A549 (cell line): ENCODE measurements around the gene TBCC. TPM values are rescaled to one million over a fixed set of nuclear protein-coding genes. Genes with fewer than 3 reads are reported as not detected.
A peak's percentile ranks its signal among the peaks of the same experiment; 100 is the strongest.

ENCODE experiments used
- ATAC-seq, 2 experiments: fragments of 200-7000 bp in 1 of 2; fragments of >200 bp in 1 of 2; cut with Nextera tagmentation in 1 of 2; cut with Tn5 transposase in 1 of 2; 3 replicates each; pipeline versions ENCODE4 v1.8.0 to v1.9.1; 2018 to 2020; ENCODE audit warnings: mild to moderate bottlenecking in 1 of 2, moderate library complexity in 1 of 2
- CTCF ChIA-PET: fragments of 300-600 bp; sonication (Branson Sonifier 250); formaldehyde crosslinking; extraction: SDS; loops from one replicate; lab custom pipeline; 2021; ENCODE audit warnings: antibody characterized with exemption, inconsistent platforms; lab: Yijun Ruan, JAX
- POLR2A ChIA-PET: fragments of 350-600 bp; formaldehyde crosslinking; extraction: SDS; loops from one replicate; lab custom pipeline; 2021; ENCODE audit warnings: antibody characterized with exemption, inconsistent platforms; lab: Yijun Ruan, JAX
- DNase-seq, 2 experiments: peaks; one replicate each; pipeline versions ENCODE4 v3.0.0 to v3.0.0-alpha.2; 2011 to 2016; ENCODE audit warnings: low read depth in 1 of 2, low spot score in 1 of 2
- FAIRE-seq: peaks from 2 replicates; lab custom pipeline; 2011; peaks lifted over from hg19 to GRCh38; lab: Jason Lieb, UNC
- H3K27ac ChIP-seq, 2 experiments: fragments of >200 bp; sonication (Bioruptor Twin); formaldehyde crosslinking; 3 replicates each; pipeline ENCODE4 v1.5.1; 2016 to 2017
- H3K4me1 ChIP-seq: fragments of >200 bp; sonication (Bioruptor Twin); formaldehyde crosslinking; 3 replicates; pipeline ENCODE4 v1.6.1; 2016
- H3K4me2 ChIP-seq: fragments of >200 bp; sonication (Bioruptor Twin); formaldehyde crosslinking; 3 replicates; pipeline ENCODE4 v1.6.1; 2016
- H3K4me3 ChIP-seq: fragments of >200 bp; sonication (Bioruptor Twin); formaldehyde crosslinking; 3 replicates; pipeline ENCODE4 v1.5.1; 2016
- H3K9me3 ChIP-seq: fragments of >200 bp; sonication (Bioruptor Twin); formaldehyde crosslinking; 3 replicates; pipeline ENCODE4 v1.6.1; 2016
- BCL3 ChIP-seq: fragments of >200 bp; sonication (Bioruptor Twin); formaldehyde crosslinking; IDR thresholded peaks from 3 replicates; pipeline ENCODE4 v1.6.1; 2016
- CBX8 ChIP-seq: fragments of 200-600 bp; sonication (generic); IDR thresholded peaks from 2 replicates; pipeline ENCODE4 v1.6.1; 2016
- CHD2 ChIP-seq: fragments of 150-350 bp; IDR thresholded peaks from 2 replicates; pipeline ENCODE4 v1.6.1; 2014; ENCODE audit warnings: low read length; ENCODE audit not compliant: partially characterized antibody
- EHF ChIP-seq: fragments of 250-450 bp; sonication (Bioruptor Pico); IDR thresholded peaks from 2 replicates; pipeline ENCODE4 v1.5.0; 2020; ENCODE audit warnings: mild to moderate bottlenecking
- EHMT2 ChIP-seq: fragments of 200-600 bp; sonication (generic); IDR thresholded peaks from 2 replicates; pipeline ENCODE4 v1.6.1; 2016; ENCODE audit warnings: antibody characterized with exemption, low read depth, mild to moderate bottlenecking, moderate library complexity
- EP300 ChIP-seq, 2 experiments: fragments of >200 bp; sonication (Bioruptor Twin); formaldehyde crosslinking; IDR thresholded peaks; 2 replicates in 1 of 2; 3 replicates in 1 of 2; pipeline ENCODE4 v1.6.1; 2016 to 2017
- FOSL2 ChIP-seq, 2 experiments: fragments of 450-650 bp in 1 of 2; fragments of >200 bp in 1 of 2; sonication (Bioruptor Twin) in 1 of 2; formaldehyde crosslinking; IDR thresholded peaks; 2 replicates each; pipeline versions ENCODE4 v1.5.0 to v1.6.1; 2016 to 2020; ENCODE audit warnings: mild to moderate bottlenecking in 1 of 2, moderate library complexity in 1 of 2
- GATA3 ChIP-seq: IDR thresholded peaks from 2 replicates; pipeline ENCODE4 v1.6.1; 2012; ENCODE audit warnings: borderline replicate concordance
- HEYL ChIP-seq: fragments of 250-450 bp; sonication (Bioruptor Pico); IDR thresholded peaks from 2 replicates; pipeline ENCODE4 v1.8.0; 2021; ENCODE audit warnings: mild to moderate bottlenecking, moderate library complexity
- HMGXB4 ChIP-seq: fragments of 250-450 bp; sonication (Bioruptor Pico); IDR thresholded peaks from 2 replicates; pipeline ENCODE4 v1.5.0; 2021; ENCODE audit warnings: mild to moderate bottlenecking, moderate library complexity, borderline replicate concordance
- HOXA7 ChIP-seq: fragments of 250-450 bp; sonication (Bioruptor Pico); IDR thresholded peaks from 2 replicates; pipeline ENCODE4 v1.5.0; 2020; ENCODE audit warnings: mild to moderate bottlenecking, moderate library complexity
- JUN ChIP-seq, 2 experiments: fragments of >200 bp; sonication (Bioruptor Twin); formaldehyde crosslinking; IDR thresholded peaks; 2 replicates in 1 of 2; 3 replicates in 1 of 2; pipeline ENCODE4 v1.6.1; 2016 to 2017
- JUNB ChIP-seq: fragments of >200 bp; sonication (Bioruptor Twin); formaldehyde crosslinking; IDR thresholded peaks from 2 replicates; pipeline ENCODE4 v1.6.1; 2016
- KDM1A ChIP-seq: fragments of 200-600 bp; sonication (generic); IDR thresholded peaks from 2 replicates; pipeline ENCODE4 v1.6.1; 2016; ENCODE audit warnings: low read depth, mild to moderate bottlenecking
- MAFK ChIP-seq: fragments of 450-650 bp; IDR thresholded peaks from 2 replicates; pipeline ENCODE4 v1.6.1; 2014; ENCODE audit not compliant: partially characterized antibody
- MYC ChIP-seq: IDR thresholded peaks from 2 replicates; pipeline ENCODE4 v1.6.1; 2012; ENCODE audit warnings: mild to moderate bottlenecking, inconsistent platforms, low read length, improper control_type of control experiment, borderline replicate concordance
- PHF8 ChIP-seq: fragments of 200-600 bp; sonication (generic); IDR thresholded peaks from 2 replicates; pipeline ENCODE4 v1.6.1; 2016; ENCODE audit warnings: low read depth, mild to moderate bottlenecking, antibody characterized with exemption, moderate library complexity, borderline replicate concordance
- POLR2A ChIP-seq: IDR thresholded peaks from 2 replicates; pipeline ENCODE4 v1.6.1; 2012; ENCODE audit warnings: mild to moderate bottlenecking, low read length
- POLR2AphosphoS2 ChIP-seq: conservative IDR thresholded peaks from 2 replicates; pipeline ENCODE4 v1.6.1; 2012; ENCODE audit warnings: low read length, improper control_type of control experiment, inconsistent platforms
- RAD21 ChIP-seq, 2 experiments: fragments of >200 bp in 1 of 2; sonication (Bioruptor Twin) in 1 of 2; formaldehyde crosslinking in 1 of 2; IDR thresholded peaks in 1 of 2; conservative IDR thresholded peaks in 1 of 2; 2 replicates in 1 of 2; 3 replicates in 1 of 2; pipeline ENCODE4 v1.6.1; 2012 to 2018; ENCODE audit warnings: inconsistent platforms in 1 of 2
- RARB ChIP-seq: fragments of 250-450 bp; sonication (Bioruptor Pico); IDR thresholded peaks from 2 replicates; pipeline ENCODE4 v1.8.0; 2021; ENCODE audit warnings: mild to moderate bottlenecking, moderate library complexity
- RCOR1 ChIP-seq: fragments of 150-350 bp; IDR thresholded peaks from 2 replicates; pipeline ENCODE4 v1.6.1; 2014; ENCODE audit warnings: antibody characterized with exemption, low read length, low read depth
- SMC3 ChIP-seq: fragments of >200 bp; sonication (Bioruptor Twin); formaldehyde crosslinking; IDR thresholded peaks from 3 replicates; pipeline ENCODE4 v1.6.1; 2018; ENCODE audit warnings: inconsistent platforms
- TFCP2L1 ChIP-seq: fragments of 250-450 bp; sonication (Bioruptor Pico); IDR thresholded peaks from 2 replicates; pipeline ENCODE4 v1.5.0; 2021; ENCODE audit warnings: mild to moderate bottlenecking
- ZFP36 ChIP-seq: fragments of 450-650 bp; IDR thresholded peaks from 2 replicates; pipeline ENCODE4 v1.6.1; 2014; ENCODE audit warnings: borderline replicate concordance; ENCODE audit not compliant: partially characterized antibody
- ZNF302 ChIP-seq: fragments of 250-450 bp; sonication (Bioruptor Pico); IDR thresholded peaks from 2 replicates; pipeline ENCODE4 v1.9.0; 2021; ENCODE audit warnings: inconsistent platforms, mild to moderate bottlenecking, moderate library complexity
- ZSCAN20 ChIP-seq: fragments of 250-450 bp; sonication (Bioruptor Pico); IDR thresholded peaks from 2 replicates; pipeline ENCODE4 v1.8.0; 2022; ENCODE audit warnings: mild to moderate bottlenecking, moderate library complexity
- WGBS: methylation state at CpG from one replicate; pipeline ENCODE4 v1.1.6; 2017; ENCODE audit errors: missing lambda C conversion rate; 5-methylcytosine and 5-hydroxymethylcytosine counted together
- polyA plus RNA-seq, 4 experiments: library from polyadenylated mRNA; depleted of rRNA in 3 of 4; stranded (reverse); fragments of >200 nt; fragmentation: RNase III in 1 of 4; extraction: RNeasy Plus Mini Kit Qiagen cat#74134 plus additional on column Dnase treatment in 1 of 4; gene quantifications; 2 replicates in 3 of 4; 3 replicates in 1 of 4; pipeline ENCODE4 v1.2.3, GENCODE V29; 2011 to 2017
- TF ChIP-seq, protein P1 (sequence below): fragments of >200 bp; sonication (Bioruptor Twin); formaldehyde crosslinking; IDR thresholded peaks from 2 replicates; pipeline ENCODE4 v1.6.1; 2016
- TF ChIP-seq, protein P2 (sequence below): fragments of 150-350 bp; IDR thresholded peaks from 2 replicates; pipeline ENCODE4 v1.6.1; 2014; ENCODE audit warnings: low read depth, mild to moderate bottlenecking, low read length

TBCC gene
- polyA plus RNA-seq, 2 of the 4 experiments (the other 2 are of a cell fraction) = 10.2 to 12.4 TPM

DNA sequence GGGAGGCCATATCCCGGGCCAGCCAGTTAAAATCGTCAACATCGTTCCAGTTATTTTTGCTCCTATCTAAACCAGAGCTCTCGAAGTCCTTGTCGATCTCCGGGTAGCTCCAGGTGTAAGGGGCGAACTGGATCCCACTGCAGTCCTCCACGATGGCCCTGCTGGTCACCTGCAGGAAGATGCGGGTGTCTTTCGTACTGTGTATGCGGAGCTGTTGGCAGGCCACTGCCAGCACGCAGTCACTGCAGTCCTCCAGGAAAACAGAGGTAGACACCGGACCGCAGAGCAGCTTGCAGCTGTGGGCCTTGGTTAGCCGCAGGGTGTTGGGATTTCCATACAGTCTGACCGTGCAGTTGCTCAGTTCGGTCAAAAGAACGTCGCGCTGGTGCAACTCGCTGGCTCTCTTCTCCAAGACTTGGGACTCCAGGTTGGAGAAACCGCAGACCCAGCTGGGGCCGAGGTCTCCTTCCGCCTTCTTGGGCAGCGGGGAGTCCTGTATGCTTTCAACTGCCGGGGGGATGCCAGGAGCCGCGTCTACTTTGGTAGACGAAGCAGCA, 742 bp downstream of the TBCC start:
- FAIRE-seq (no peak), DNase-seq (peak; percentile 7 to 14), ATAC-seq (no peak)
- H3K9me3 ChIP-seq = no peaks in the 10 kb centered on the region
- H3K4me2 ChIP-seq = peak overlapping the region; percentile 94
- POLR2A ChIA-PET = interaction anchor here (0.8 to 4.6 kb wide), 5 partner anchors 8 to 181 kb away, joined by 3 to 154 read pairs (median 6); partner anchors contain the start of genes BICRAL and UBR2
- peaks cover 18% of the 10 kb centered on the region for H3K4me1 ChIP-seq
- CTCF ChIA-PET = interaction anchor here (0.9 to 2.1 kb wide), 2 partner anchors 19 to 84 kb away, joined by 6 to 10 read pairs; no protein-coding TSS in a partner anchor
- H3K4me3 ChIP-seq = peak overlapping the region; percentile 73
- H3K27ac ChIP-seq = peak overlapping the region; percentile 78 to 98
- 3% methylated on average over 18 of the region's 29 CpGs for WGBS
- TF ChIP-seq FOSL2 (IDR thresholded peaks at IDR 0.05) (no peak), FOSL2 (CRISPR knock-in tag; IDR thresholded peaks at IDR 0.05) (no peak), RAD21 (conservative IDR thresholded peaks at IDR 0.05 in 1 of 2, IDR thresholded peaks at IDR 0.05 in 1 of 2) (no peak)
- TF ChIP-seq, all 56 proteins: peak for 0

DNA sequence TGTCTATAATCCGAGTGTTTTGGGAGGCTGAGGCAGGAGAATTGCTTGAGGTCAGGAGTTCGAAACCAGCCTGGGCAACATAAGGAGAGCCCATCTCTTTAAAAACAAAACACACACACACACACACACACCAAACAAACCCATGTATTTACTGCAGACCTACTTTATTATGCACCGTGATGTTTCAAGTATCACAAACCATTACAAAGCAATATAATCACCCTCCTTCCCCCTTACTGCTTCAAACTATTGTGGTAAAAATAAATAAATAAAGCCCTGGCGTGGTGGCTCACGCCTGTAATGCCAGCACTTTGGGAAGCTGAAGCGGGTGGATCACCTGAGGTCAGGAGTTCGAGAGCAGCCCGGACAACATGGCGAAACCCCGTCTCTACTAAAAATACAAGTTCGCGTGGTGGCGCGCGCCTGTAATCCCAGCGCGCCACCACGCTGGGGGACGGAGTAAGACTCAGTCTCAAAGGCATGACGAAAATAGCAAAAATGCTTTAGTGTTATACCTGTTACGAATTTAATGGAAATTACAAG, 1.5 kb downstream of the TBCC start:
- no peaks in the 10 kb centered on the region for H3K9me3 ChIP-seq
- ChIA-PET CTCF (interaction anchor here (1.1 kb wide), 1 partner anchor 132 kb away, joined by 3 read pairs; no protein-coding TSS in a partner anchor), POLR2A (interaction anchor here (1.0 to 4.6 kb wide), 2 partner anchors 37 to 48 kb away, joined by 3 to 154 read pairs; partner anchors contain the start of gene BICRAL)
- peak overlapping the region in 1 of 2 experiments; percentile 98; a peak in 2 of 6 replicates for H3K27ac ChIP-seq
- H3K4me3 ChIP-seq = peak overlapping the region; percentile 73
- H3K4me2 ChIP-seq = peak overlapping the region; percentile 94
- H3K4me1 ChIP-seq = peaks cover 18% of the 10 kb centered on the region
- FAIRE-seq = no peak
- no peak for DNase-seq
- TF ChIP-seq GATA3 (no peak), FOSL2 (IDR thresholded peaks at IDR 0.05) (no peak), FOSL2 (CRISPR knock-in tag; IDR thresholded peaks at IDR 0.05) (no peak), POLR2AphosphoS2 (no peak), EP300 (IDR thresholded peaks at IDR 0.05) (no peak), EHF (CRISPR knock-in tag) (no peak), HMGXB4 (CRISPR knock-in tag) (no peak), PHF8 (no peak), ZFP36 (no peak), EHMT2 (no peak), JUNB (no peak), ZSCAN20 (CRISPR knock-in tag) (no peak), RCOR1 (no peak), BCL3 (no peak), TFCP2L1 (CRISPR knock-in tag) (no peak)
- TF ChIP-seq, protein P1, sequence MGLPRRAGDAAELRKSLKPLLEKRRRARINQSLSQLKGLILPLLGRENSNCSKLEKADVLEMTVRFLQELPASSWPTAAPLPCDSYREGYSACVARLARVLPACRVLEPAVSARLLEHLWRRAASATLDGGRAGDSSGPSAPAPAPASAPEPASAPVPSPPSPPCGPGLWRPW = no peak
- 80% methylated on average over 21 of the region's 21 CpGs for WGBS
- ATAC-seq = no peak

DNA sequence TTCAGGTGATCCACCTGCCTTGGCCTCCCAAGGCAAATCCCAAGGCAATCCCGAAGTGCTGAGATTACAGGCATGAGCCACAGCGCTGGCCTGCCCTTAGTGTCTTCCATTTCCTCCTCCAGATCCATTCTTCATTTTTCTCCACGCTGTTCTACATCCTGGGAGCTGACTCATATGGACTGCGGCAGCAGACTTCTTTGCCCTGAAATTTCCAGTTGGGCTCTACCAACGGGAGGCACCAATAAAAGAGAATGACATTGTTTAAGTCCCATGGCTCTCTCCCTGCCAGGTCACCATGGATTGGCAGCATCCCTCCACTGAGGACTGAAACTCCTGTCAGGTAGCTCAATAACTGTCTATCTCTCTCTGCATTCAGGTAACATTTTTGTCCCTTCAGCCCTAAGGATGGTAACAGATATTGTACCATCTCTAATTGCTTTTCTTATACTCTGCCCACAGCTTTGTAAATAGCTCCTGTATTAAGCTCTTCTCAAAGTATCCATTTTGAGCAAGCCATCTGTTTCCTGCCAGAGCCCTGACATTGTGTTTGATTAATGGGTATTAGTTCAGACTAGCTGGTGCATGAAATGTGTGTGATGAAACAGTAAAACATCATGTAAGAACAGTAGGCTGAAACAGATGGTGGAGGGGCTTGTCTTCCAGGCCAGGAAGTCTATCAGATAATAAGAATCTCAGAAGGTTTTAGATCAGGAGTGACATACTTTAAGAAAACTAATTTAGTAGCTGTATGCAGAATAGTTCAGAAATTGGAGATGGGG, 3.6 kb downstream of the TBCC start:
- 62% methylated on average over 5 of the region's 5 CpGs for whole genome bisulfite sequencing
- ChIA-PET POLR2A (interaction anchor here (0.6 kb wide), 1 partner anchor 45 kb away, joined by 3 read pairs; no protein-coding TSS in a partner anchor), CTCF (interaction anchor here (0.6 to 2.7 kb wide), 5 partner anchors 12 to 132 kb away, joined by 3 to 9 read pairs (median 3); no protein-coding TSS in a partner anchor)
- Histone ChIP-seq H3K9me3 (no peaks in the 10 kb centered on the region), H3K4me1 (peaks cover 8% of the 10 kb centered on the region; the same call in 1 of the 3 replicates), H3K4me3 (no peak overlapping the region), H3K27ac (no peak overlapping the region), H3K4me2 (no peak overlapping the region)
- DNase-seq (no peak), FAIRE-seq (no peak), ATAC-seq (no peak)
- TF ChIP-seq RCOR1 (no peak), MYC (no peak), SMC3 (no peak), JUN (IDR thresholded peaks at IDR 0.05) (no peak), MAFK (no peak), CBX8 (no peak), ZFP36 (no peak), KDM1A (no peak), HOXA7 (CRISPR knock-in tag) (no peak), HEYL (CRISPR knock-in tag) (no peak), POLR2A (no peak), RARB (CRISPR knock-in tag) (no peak), ZNF302 (CRISPR knock-in tag) (no peak), CHD2 (no peak)
- TF ChIP-seq, protein P2, sequence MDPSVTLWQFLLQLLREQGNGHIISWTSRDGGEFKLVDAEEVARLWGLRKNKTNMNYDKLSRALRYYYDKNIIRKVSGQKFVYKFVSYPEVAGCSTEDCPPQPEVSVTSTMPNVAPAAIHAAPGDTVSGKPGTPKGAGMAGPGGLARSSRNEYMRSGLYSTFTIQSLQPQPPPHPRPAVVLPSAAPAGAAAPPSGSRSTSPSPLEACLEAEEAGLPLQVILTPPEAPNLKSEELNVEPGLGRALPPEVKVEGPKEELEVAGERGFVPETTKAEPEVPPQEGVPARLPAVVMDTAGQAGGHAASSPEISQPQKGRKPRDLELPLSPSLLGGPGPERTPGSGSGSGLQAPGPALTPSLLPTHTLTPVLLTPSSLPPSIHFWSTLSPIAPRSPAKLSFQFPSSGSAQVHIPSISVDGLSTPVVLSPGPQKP = no peak
